ENCODE data around the gene IGF1R.

- TF ChIP-seq CTCF (IDR thresholded peaks at IDR 0.05) (no peak), POLR2A (IDR thresholded peaks at IDR 0.05) (no peak)
Observed at GRCh38 chr15:98781838-98782237, 133.5 kb downstream of the IGF1R start.
